Aorta (tissue), 5 donors: Measurements from ENCODE around the gene PRKD2. TPM values are rescaled to one million over a fixed set of nuclear protein-coding genes. Genes with fewer than 3 reads are reported as not detected.
A peak's percentile ranks its signal among the peaks of the same experiment; 100 is the strongest.
"Not testable (repeated sequence)": the region's sequence is repeated elsewhere in the genome, so short reads cannot be mapped to it uniquely, and the experiment has no call there.

Experiments used
- ATAC-seq: fragments of 200-7000 bp; cut with Tn5 transposase; one replicate; pipeline ENCODE4 v1.9.1; 2022; ENCODE audit warnings: moderate library complexity; ENCODE audit not compliant: low FRiP score
- DNase-seq, 2 donors: peaks; one replicate each; pipeline ENCODE4 v3.0.0-alpha.2; 2020
- H3K27ac ChIP-seq, 2 donors: one replicate each; pipeline ENCODE4 v1.5.1; 2013; ENCODE audit warnings: low read length in 2 of 2, mild to moderate bottlenecking in 2 of 2, moderate library complexity in 2 of 2, control low read depth in 1 of 2, inconsistent platforms in 1 of 2, low read depth in 1 of 2
- H3K27me3 ChIP-seq, 2 donors: one replicate each; pipeline ENCODE4 v1.6.1; 2013; ENCODE audit warnings: control low read depth in 1 of 2, low read length in 1 of 2, mild to moderate bottlenecking in 1 of 2, moderate library complexity in 1 of 2; ENCODE audit not compliant: insufficient read depth in 2 of 2, control insufficient read depth in 1 of 2
- H3K36me3 ChIP-seq, 2 donors: one replicate each; pipeline ENCODE4 v1.6.1; 2013; ENCODE audit warnings: control low read depth in 1 of 2, low read length in 1 of 2, mild to moderate bottlenecking in 1 of 2; ENCODE audit not compliant: insufficient read depth in 2 of 2, control insufficient read depth in 1 of 2
- H3K4me1 ChIP-seq, 2 donors: one replicate each; pipeline ENCODE4 v1.6.1; 2013; ENCODE audit warnings: low read length in 2 of 2, control low read depth in 1 of 2, mild to moderate bottlenecking in 1 of 2, moderate library complexity in 1 of 2; ENCODE audit not compliant: insufficient read depth in 2 of 2, control insufficient read depth in 1 of 2
- H3K4me3 ChIP-seq, 2 donors: one replicate each; pipeline ENCODE4 v1.5.1; 2013; ENCODE audit warnings: low read length in 2 of 2, control low read depth in 1 of 2, mild to moderate bottlenecking in 1 of 2
- H3K9me3 ChIP-seq: one replicate; pipeline ENCODE4 v1.6.1; 2013; ENCODE audit warnings: mild to moderate bottlenecking, low read length; ENCODE audit not compliant: control insufficient read depth
- WGBS, 2 donors: extraction: QIAGEN DNeasy Blood & Tissue Kit; methylation state at CpG; one replicate each; pipeline ENCODE4 v1.1.7; 2013; 5-methylcytosine and 5-hydroxymethylcytosine counted together
- intact Hi-C, 2 donors: fragments of 100-400 bp; cut with DNase I; formaldehyde crosslinking; loops; one replicate each; pipeline versions ENCODE4 v1.14.2 to v1.15.0; 2022
- polyA plus RNA-seq, 2 donors: library from polyadenylated mRNA; stranded (reverse); fragments of 200-250 nt; gene quantifications; one replicate each; pipeline ENCODE4 v1.2.3, GENCODE V29; 2013
- total RNA-seq, 2 donors: library from RNA; stranded (reverse); fragmentation: NEBNext Ultra II Directional; extraction: Animal tissue kit (Norgen Biotek cat#: 25700); gene quantifications; one replicate each; pipeline ENCODE4 v1.2.1, GENCODE V29; 2021
- donor health status: healthy with polysubstance abuse.
- donor health status: Bipolar disorder and iron deficiency.
- donor health status: DM: no; HTN: no; CAD: no.
- donor health status: DM: no; HTN: no; CAD: no.
- donor health status: DM: yes; HTN: yes; CAD: no.

Gene PRKD2
- total and polyA plus RNA-seq, 4 donors, result 15.3 to 79.2 (median 52.4) TPM

- peak in 1 of 2 donors; percentile 56 for DNase-seq
- 63 to 64% methylated on average over 17 of the region's 17 CpGs for WGBS, 2 donors
- intact Hi-C loops, result no loop called here
- no peaks in the 10 kb centered on the region for H3K27me3 ChIP-seq
- peak overlapping the region in 1 of 2 donors; percentile 4 for H3K27ac ChIP-seq
- no peak for ATAC-seq
- H3K9me3 ChIP-seq, result no peaks in the 10 kb centered on the region
- H3K4me1 ChIP-seq, result peaks cover 0 to 3% of the 10 kb centered on the region in 2 donors
- peaks cover 0 to 2% of the 10 kb centered on the region in 2 donors for H3K36me3 ChIP-seq
- no peak overlapping the region for H3K4me3 ChIP-seq
These were observed 1.4 kb upstream of the PRKD2 start for GRCh38 chr19:46718157-46718933.

- WGBS, 2 donors, result 18 to 19% methylated on average over 9 of the region's 9 CpGs
- peak in 1 of 2 donors; percentile 38 for DNase-seq
- H3K27ac ChIP-seq, result peak overlapping the region in 1 of 2 donors; percentile 66
- H3K4me3 ChIP-seq, result peak overlapping the region in 1 of 2 donors; percentile 83
- no peaks in the 10 kb centered on the region for H3K9me3 ChIP-seq
- intact Hi-C loops, result no loop called here
- no peak for ATAC-seq
- H3K36me3 ChIP-seq, result peaks cover 0 to 2% of the 10 kb centered on the region in 2 donors
- no peaks in the 10 kb centered on the region for H3K27me3 ChIP-seq
- peaks cover 0 to 3% of the 10 kb centered on the region in 2 donors for H3K4me1 ChIP-seq
These were observed 816 bp upstream of the PRKD2 start for GRCh38 chr19:46717716-46718143.

- no peaks in the 10 kb centered on the region for H3K36me3 ChIP-seq
- WGBS, 2 donors, result 0 to 1% methylated on average over 20 of the region's 20 CpGs
- intact Hi-C loops, result no loop called here
- H3K4me3 ChIP-seq, result peak overlapping the region; percentile 83 to 89
- no peak for ATAC-seq
- no peak for DNase-seq
- H3K4me1 ChIP-seq, result peaks cover 0 to 3% of the 10 kb centered on the region in 2 donors
- no peaks in the 10 kb centered on the region for H3K9me3 ChIP-seq
- H3K27ac ChIP-seq, result no peak overlapping the region
- H3K27me3 ChIP-seq, result no peaks in the 10 kb centered on the region
These were observed 261 bp downstream of the PRKD2 start for GRCh38 chr19:46716672-46717033.

GRCh38 chr19:46715975-46716671 lies 791 bp downstream of the PRKD2 start:
- WGBS, 2 donors, result 1% methylated on average over 35 to 42 of the region's 42 CpGs
- no peaks in the 10 kb centered on the region for H3K36me3 ChIP-seq
- ATAC-seq (no peak), DNase-seq (peak; percentile 69 to 80)
- peak overlapping the region; percentile 83 to 89 for H3K4me3 ChIP-seq
- intact Hi-C loops, result no loop called here
- H3K27ac ChIP-seq, result no peak overlapping the region
- no peaks in the 10 kb centered on the region for H3K9me3 ChIP-seq
- no peaks in the 10 kb centered on the region for H3K27me3 ChIP-seq
- peaks cover 0 to 3% of the 10 kb centered on the region in 2 donors for H3K4me1 ChIP-seq

- no peaks in the 10 kb centered on the region for H3K36me3 ChIP-seq
- no peak for ATAC-seq
- no peaks in the 10 kb centered on the region for H3K27me3 ChIP-seq
- DNase-seq, result no peak
- H3K4me1 ChIP-seq, result peaks cover 0 to 3% of the 10 kb centered on the region in 2 donors
- peak overlapping the region in 1 of 2 donors; percentile 83 for H3K4me3 ChIP-seq
- no peak overlapping the region for H3K27ac ChIP-seq
- no peaks in the 10 kb centered on the region for H3K9me3 ChIP-seq
- intact Hi-C loops, result no loop called here
- 27 to 33% methylated on average over 8 of the region's 8 CpGs for WGBS, 2 donors
These were observed 1.3 kb downstream of the PRKD2 start for GRCh38 chr19:46715620-46715974.

- DNase-seq, result peak in 1 of 2 donors; percentile 40
- peak overlapping the region in 1 of 2 donors; percentile 0 for H3K27ac ChIP-seq
- no peaks in the 10 kb centered on the region for H3K27me3 ChIP-seq
- peak; percentile 0 for ATAC-seq
- peak overlapping the region; percentile 49 to 88 for H3K4me3 ChIP-seq
- intact Hi-C loops, result no loop called here
- H3K4me1 ChIP-seq, result peaks cover 0 to 3% of the 10 kb centered on the region in 2 donors
- H3K9me3 ChIP-seq, result no peaks in the 10 kb centered on the region
- H3K36me3 ChIP-seq, result no peaks in the 10 kb centered on the region
- 4 to 6% methylated on average over 11 to 12 of the region's 12 CpGs for WGBS, 2 donors
These were observed 2.3 kb downstream of the PRKD2 start for GRCh38 chr19:46714444-46715106.

GRCh38 chr19:46713781-46714443 lies 3.0 kb downstream of the PRKD2 start:
- peak overlapping the region in 1 of 2 donors; percentile 4 for H3K27ac ChIP-seq
- H3K27me3 ChIP-seq, result no peaks in the 10 kb centered on the region
- peak; percentile 80 for ATAC-seq
- DNase-seq, result peak; percentile 91 to 94
- 1% methylated on average over 31 to 39 of the region's 39 CpGs for WGBS, 2 donors
- peaks cover 0 to 3% of the 10 kb centered on the region in 2 donors for H3K4me1 ChIP-seq
- peak overlapping the region; percentile 49 to 88 for H3K4me3 ChIP-seq
- intact Hi-C loops, result no loop called here
- no peaks in the 10 kb centered on the region for H3K36me3 ChIP-seq
- no peaks in the 10 kb centered on the region for H3K9me3 ChIP-seq

GRCh38 chr19:46712768-46713338 lies 4.1 kb downstream of the PRKD2 start:
- H3K36me3 ChIP-seq, H3K4me3 ChIP-seq, intact Hi-C loops, H3K9me3 ChIP-seq, H3K27ac ChIP-seq, ATAC-seq, H3K27me3 ChIP-seq, H3K4me1 ChIP-seq, DNase-seq: not testable (repeated sequence)
- 76 to 77% methylated on average over 6 of the region's 6 CpGs for WGBS, 2 donors
